HepG2 (cell line): ENCODE results near the gene MASP1. TPM values are rescaled to one million over a fixed set of nuclear protein-coding genes. Genes with fewer than 3 reads are reported as not detected.
A peak's percentile ranks its signal among the peaks of the same experiment; 100 is the strongest.

Experiments
- AHR ChIP-seq: IDR thresholded peaks from 2 replicates; pipeline ENCODE4 v1.6.1; 2018; ENCODE audit warnings: missing genetic modification reagents, missing compliant biosample characterization
- ARID3A ChIP-seq: IDR thresholded peaks from 2 replicates; pipeline ENCODE4 v1.6.1; 2012; ENCODE audit warnings: low read depth, low read length, improper control_type of control experiment
- ATF5 ChIP-seq: sonication (generic); formaldehyde crosslinking; IDR thresholded peaks from 2 replicates; pipeline ENCODE4 v1.4.0; 2020; ENCODE audit warnings: mild to moderate bottlenecking, low read depth, missing genetic modification reagents
- ATM ChIP-seq: fragments of 450-650 bp; IDR thresholded peaks from 2 replicates; pipeline ENCODE4 v1.7.1; 2017; ENCODE audit warnings: mild to moderate bottlenecking, borderline replicate concordance
- E2F2 ChIP-seq: sonication (generic); formaldehyde crosslinking; IDR thresholded peaks from 2 replicates; pipeline ENCODE4 v1.4.0; 2020; ENCODE audit warnings: missing genetic modification reagents, borderline replicate concordance
- FIP1L1 ChIP-seq: fragments of 200-400 bp; formaldehyde crosslinking; IDR thresholded peaks from 2 replicates; pipeline ENCODE4 v1.6.1; 2018; ENCODE audit warnings: low read depth, mild to moderate bottlenecking, low read length, moderate library complexity, borderline replicate concordance; ENCODE audit not compliant: insufficient read depth
- FOSL1 ChIP-seq: sonication (generic); formaldehyde crosslinking; IDR thresholded peaks from 2 replicates; pipeline ENCODE4 v1.9.0; 2021; ENCODE audit warnings: missing genetic modification reagents, borderline replicate concordance
- GABPA ChIP-seq, 2 experiments: IDR thresholded peaks; 2 replicates each; pipeline ENCODE4 v1.6.1; 2011 to 2016; ENCODE audit warnings: low read depth in 2 of 2, low read length in 1 of 2, missing biosample characterization in 1 of 2, missing genetic modification characterization in 1 of 2
- GTF3A ChIP-seq: sonication (generic); formaldehyde crosslinking; conservative IDR thresholded peaks from 2 replicates; pipeline ENCODE4 v1.4.0; 2020; ENCODE audit warnings: mild to moderate bottlenecking, missing genetic modification reagents
- MAFG ChIP-seq: sonication (generic); formaldehyde crosslinking; IDR thresholded peaks from 2 replicates; pipeline ENCODE4 v1.5.1; 2020; ENCODE audit warnings: mild to moderate bottlenecking, missing genetic modification reagents
- NCOA2 ChIP-seq: sonication (generic); formaldehyde crosslinking; IDR thresholded peaks from 2 replicates; pipeline ENCODE4 v1.8.0; 2022; ENCODE audit warnings: inconsistent platforms
- SIN3A ChIP-seq: IDR thresholded peaks from 2 replicates; pipeline ENCODE4 v1.6.1; 2011; ENCODE audit warnings: low read depth, mild to moderate bottlenecking, control low read depth, low read length, borderline replicate concordance
- SRY ChIP-seq: sonication (generic); formaldehyde crosslinking; IDR thresholded peaks from 2 replicates; pipeline ENCODE4 v1.8.0; 2022; ENCODE audit warnings: mild to moderate bottlenecking, missing genetic modification reagents
- TFAP4 ChIP-seq: sonication (generic); IDR thresholded peaks from 2 replicates; pipeline ENCODE4 v1.6.1; 2016; ENCODE audit warnings: low read depth, borderline replicate concordance
- TFE3 ChIP-seq: IDR thresholded peaks from 2 replicates; pipeline ENCODE4 v1.6.1; 2016
- ZBTB20 ChIP-seq: sonication (generic); formaldehyde crosslinking; IDR thresholded peaks from 2 replicates; pipeline ENCODE4 v1.8.1; 2023; ENCODE audit warnings: missing genetic modification reagents, low read depth, mild to moderate bottlenecking, borderline replicate concordance
- ZNF101 ChIP-seq: sonication (generic); formaldehyde crosslinking; IDR thresholded peaks from 2 replicates; pipeline ENCODE4 v1.4.0; 2020; ENCODE audit warnings: mild to moderate bottlenecking, low read depth, missing genetic modification reagents, borderline replicate concordance
- ZNF572 ChIP-seq: sonication (generic); formaldehyde crosslinking; IDR thresholded peaks from 2 replicates; pipeline ENCODE4 v1.5.1; 2020; ENCODE audit warnings: mild to moderate bottlenecking, missing genetic modification reagents
- ZNF768 ChIP-seq: sonication (generic); formaldehyde crosslinking; IDR thresholded peaks from 2 replicates; pipeline ENCODE4 v1.4.0; 2020; ENCODE audit warnings: missing genetic modification reagents
- ZNF781 ChIP-seq: sonication (generic); formaldehyde crosslinking; IDR thresholded peaks from 2 replicates; pipeline ENCODE4 v1.5.1; 2020; ENCODE audit warnings: borderline replicate concordance, mild to moderate bottlenecking, missing genetic modification reagents; ENCODE audit errors: not compliant biosample characterization
- ZSCAN20 ChIP-seq: sonication (generic); formaldehyde crosslinking; IDR thresholded peaks from 2 replicates; pipeline ENCODE4 v1.4.0; 2020; ENCODE audit warnings: missing genetic modification reagents, mild to moderate bottlenecking, borderline replicate concordance
- polyA plus RNA-seq, 8 experiments: library from polyadenylated mRNA; depleted of rRNA in 3 of 8; stranded (reverse) in 7 of 8; unstranded in 1 of 8; fragments of >200 nt; fragmentation: Illumina TruSeq in 4 of 8; extraction: Trizol in 4 of 8; gene quantifications; 2 replicates each; pipeline versions ENCODE4 v1.2.1 to v1.2.3, GENCODE V29; 2011 to 2016; ENCODE audit warnings: low read depth in 4 of 8, missing spikeins in 1 of 8, mixed read lengths in 1 of 8; ENCODE audit not compliant: insufficient read depth in 1 of 8
- total RNA-seq, 5 experiments: library from RNA; depleted of rRNA; stranded (reverse); fragments of >200 nt; fragmentation: Illumina TruSeq; extraction: Trizol; gene quantifications; 2 replicates each; pipeline ENCODE4 v1.2.3, GENCODE V29; 2016; ENCODE audit warnings: low read depth in 1 of 5

Gene MASP1
- total and polyA plus RNA-seq, 2 of the 13 experiments (the other 11 are each of a cell fraction or from before 2014, with no cell fraction given) = 10.8 to 56.0 TPM

GRCh38 chr3:187276397-187277128 is 15.0 kb downstream of the MASP1 start (continued):
- TF ChIP-seq ATF5 (CRISPR knock-in tag) (no peak), ZNF781 (no peak), ARID3A (no peak), AHR (CRISPR knock-in tag) (no peak), ATM (peak; percentile 71; the same call in 1 of the 2 replicates), MAFG (no peak), NCOA2 (CRISPR knock-in tag) (peak; percentile 96), SRY (CRISPR knock-in tag) (no peak), GTF3A (CRISPR knock-in tag) (no peak), FIP1L1 (no peak), SIN3A (no peak), FOSL1 (no peak), TFE3 (peak; percentile 78), ZSCAN20 (CRISPR knock-in tag) (no peak), TFAP4 (peak; percentile 61; the same call in 1 of the 2 replicates), GABPA (IDR thresholded peaks at IDR 0.05; ENCODE audit: low read depth, low read length) (no peak), GABPA (CRISPR knock-in tag; IDR thresholded peaks at IDR 0.05; ENCODE audit: low read depth) (peak; percentile 76), E2F2 (CRISPR knock-in tag) (no peak), ZNF768 (CRISPR knock-in tag) (no peak), ZNF572 (CRISPR knock-in tag) (no peak), ZBTB20 (CRISPR knock-in tag) (peak; percentile 67; the same call in 1 of the 2 replicates), ZNF101 (CRISPR knock-in tag) (no peak)
